Lower leg skin (tissue), 4 donors: ENCODE results near the gene INO80B. TPM values are rescaled to one million over a fixed set of nuclear protein-coding genes. Genes with fewer than 3 reads are reported as not detected.
A peak's percentile ranks its signal among the peaks of the same experiment; 100 is the strongest.

Experiments
- DNase-seq, 2 donors: peaks; one replicate each; pipeline ENCODE4 v3.0.0-alpha.2; 2019; ENCODE audit warnings: low spot score in 2 of 2
- H3K4me3 ChIP-seq: fragments of 200-600 bp; sonication (generic); 2 replicates; pipeline ENCODE4 v1.5.1; 2017; ENCODE audit warnings: mild to moderate bottlenecking, low read depth; ENCODE audit not compliant: poor library complexity, severe bottlenecking
- CTCF ChIP-seq, 3 donors: fragments of 450-650 bp; IDR thresholded peaks; one replicate each; pipeline ENCODE4 v1.5.1; 2016; ENCODE audit warnings: antibody characterized with exemption in 3 of 3, mild to moderate bottlenecking in 3 of 3, moderate library complexity in 2 of 3
- POLR2A ChIP-seq, 2 donors: fragments of 450-650 bp; IDR thresholded peaks; one replicate each; pipeline ENCODE4 v1.6.1; 2016 to 2017; ENCODE audit warnings: antibody characterized with exemption in 2 of 2, mild to moderate bottlenecking in 1 of 2, moderate library complexity in 1 of 2
- WGBS, 2 donors: methylation state at CpG; one replicate each; pipeline ENCODE4 v1.1.5; 2018; 5-methylcytosine and 5-hydroxymethylcytosine counted together
- intact Hi-C: fragments of 100-400 bp; cut with DNase I; formaldehyde crosslinking; loops from one replicate; pipeline ENCODE4 v1.15.0; 2023; ENCODE audit warnings: low total_unique reads
- total RNA-seq, 4 donors: library from RNA; depleted of rRNA; stranded (reverse); fragments of >200 nt; gene quantifications; one replicate each; pipeline ENCODE4 v1.1.0, GENCODE V29; 2016

Gene INO80B
- total RNA-seq, 4 donors from 2014 or later, result 19.3 to 39.6 (median 31.8) TPM

- intact Hi-C loops, result no loop called here
- no peak for TF ChIP-seq CTCF (IDR thresholded peaks at IDR 0.05)
- TF ChIP-seq POLR2A (IDR thresholded peaks at IDR 0.05), result no peak
- H3K4me3 ChIP-seq, result no peak overlapping the region
- 84 to 90% methylated on average over 5 of the region's 5 CpGs for WGBS, 2 donors
- no peak for DNase-seq
These were observed 26.2 kb upstream of the INO80B start for GRCh38 chr2:74428675-74429074.

GRCh38 chr2:74429487-74430451 is 25.1 kb upstream of the INO80B start:
- intact Hi-C loops, result no loop called here

GRCh38 chr2:74430502-74430901 is 24.4 kb upstream of the INO80B start:
- DNase-seq, result no peak
- no peak for TF ChIP-seq CTCF (IDR thresholded peaks at IDR 0.05)
- TF ChIP-seq POLR2A (IDR thresholded peaks at IDR 0.05), result no peak
- WGBS, 2 donors, result 83 to 84% methylated on average over 11 of the region's 11 CpGs
- no peak overlapping the region for H3K4me3 ChIP-seq
- intact Hi-C loops, result no loop called here

More at GRCh38 chr2:74429487-74430451, 25.1 kb upstream of the INO80B start:
- no peak overlapping the region for H3K4me3 ChIP-seq
- no peak for DNase-seq
- TF ChIP-seq CTCF (IDR thresholded peaks at IDR 0.05) (peak in 1 of 3 donors; percentile 27), POLR2A (IDR thresholded peaks at IDR 0.05) (no peak)
- WGBS, 2 donors, result 91 to 93% methylated on average over 18 of the region's 18 CpGs

GRCh38 chr2:74436111-74436805 is 18.6 kb upstream of the INO80B start:
- intact Hi-C loops, result no loop called here
- no peak for DNase-seq

More at GRCh38 chr2:74436111-74436805, 18.6 kb upstream of the INO80B start:
- WGBS, 2 donors, result 84 to 85% methylated on average over 32 to 43 of the region's 43 CpGs
- no peak overlapping the region for H3K4me3 ChIP-seq
- TF ChIP-seq POLR2A (IDR thresholded peaks at IDR 0.05) (no peak), CTCF (IDR thresholded peaks at IDR 0.05) (no peak)
